Rectal smooth muscle tissue (tissue), 1 donor: ENCODE measurements around the gene XYLT1.

ENCODE experiments used
- H3K27ac ChIP-seq: one replicate; pipeline ENCODE4 v1.7.0; 2013; ENCODE audit warnings: low read depth, low read length, inconsistent platforms
- H3K27me3 ChIP-seq: one replicate; pipeline ENCODE4 v1.7.0; 2013; ENCODE audit warnings: low read length; ENCODE audit not compliant: control insufficient read depth, insufficient read depth
- H3K36me3 ChIP-seq: one replicate; pipeline ENCODE4 v1.7.0; 2013; ENCODE audit warnings: low read length; ENCODE audit not compliant: control insufficient read depth, insufficient read depth
- H3K4me1 ChIP-seq: one replicate; pipeline ENCODE4 v1.7.0; 2013; ENCODE audit warnings: low read length; ENCODE audit not compliant: control insufficient read depth, insufficient read depth
- H3K4me3 ChIP-seq: one replicate; pipeline ENCODE4 v1.7.0; 2013; ENCODE audit warnings: low read length
- H3K9ac ChIP-seq: one replicate; pipeline ENCODE4 v1.7.0; 2013; ENCODE audit warnings: low read length

XYLT1 gene

GRCh38 chr16:17432901-17433576, 37.7 kb downstream of the XYLT1 start:
- Histone ChIP-seq H3K4me1 (peaks cover 4% of the 10 kb centered on the region), H3K27me3 (no peaks in the 10 kb centered on the region), H3K36me3 (no peaks in the 10 kb centered on the region), H3K27ac (no peak overlapping the region), H3K9ac (no peak overlapping the region), H3K4me3 (no peak overlapping the region)

GRCh38 chr16:17431968-17432625, 38.7 kb downstream of the XYLT1 start:
- H3K4me1 ChIP-seq = no peaks in the 10 kb centered on the region

GRCh38 chr16:17431012-17431411, 39.7 kb downstream of the XYLT1 start:
- Histone ChIP-seq H3K27ac (no peak overlapping the region), H3K27me3 (no peaks in the 10 kb centered on the region), H3K4me3 (no peak overlapping the region), H3K4me1 (no peaks in the 10 kb centered on the region), H3K9ac (no peak overlapping the region), H3K36me3 (no peaks in the 10 kb centered on the region)

More at GRCh38 chr16:17431968-17432625, 38.7 kb downstream of the XYLT1 start:
- Histone ChIP-seq H3K27me3 (no peaks in the 10 kb centered on the region), H3K9ac (no peak overlapping the region), H3K27ac (no peak overlapping the region), H3K36me3 (no peaks in the 10 kb centered on the region), H3K4me3 (no peak overlapping the region)

- H3K27ac ChIP-seq = no peak overlapping the region
- no peak overlapping the region for H3K9ac ChIP-seq
- no peaks in the 10 kb centered on the region for H3K27me3 ChIP-seq
- no peak overlapping the region for H3K4me3 ChIP-seq
- no peaks in the 10 kb centered on the region for H3K4me1 ChIP-seq
- no peaks in the 10 kb centered on the region for H3K36me3 ChIP-seq
Observed at GRCh38 chr16:17426451-17426850, 44.3 kb downstream of the XYLT1 start.

GRCh38 chr16:17424771-17425170, 46.0 kb downstream of the XYLT1 start:
- no peaks in the 10 kb centered on the region for H3K4me1 ChIP-seq
- H3K4me3 ChIP-seq = no peak overlapping the region
- no peaks in the 10 kb centered on the region for H3K36me3 ChIP-seq
- no peaks in the 10 kb centered on the region for H3K27me3 ChIP-seq
- no peak overlapping the region for H3K27ac ChIP-seq
- no peak overlapping the region for H3K9ac ChIP-seq

GRCh38 chr16:17423221-17423620, 47.5 kb downstream of the XYLT1 start:
- Histone ChIP-seq H3K9ac (no peak overlapping the region), H3K27ac (no peak overlapping the region), H3K27me3 (no peaks in the 10 kb centered on the region), H3K36me3 (no peaks in the 10 kb centered on the region), H3K4me3 (no peak overlapping the region), H3K4me1 (no peaks in the 10 kb centered on the region)

GRCh38 chr16:17420816-17421215, 49.9 kb downstream of the XYLT1 start:
- H3K27me3 ChIP-seq = no peaks in the 10 kb centered on the region
- H3K9ac ChIP-seq = no peak overlapping the region
- H3K4me3 ChIP-seq = no peak overlapping the region
- H3K27ac ChIP-seq = no peak overlapping the region
- peaks cover 6% of the 10 kb centered on the region for H3K4me1 ChIP-seq
- no peaks in the 10 kb centered on the region for H3K36me3 ChIP-seq

- Histone ChIP-seq H3K4me3 (no peak overlapping the region), H3K27me3 (no peaks in the 10 kb centered on the region), H3K27ac (no peak overlapping the region), H3K4me1 (peaks cover 6% of the 10 kb centered on the region), H3K36me3 (no peaks in the 10 kb centered on the region), H3K9ac (no peak overlapping the region)
Observed at GRCh38 chr16:17419266-17419665, 51.5 kb downstream of the XYLT1 start.

GRCh38 chr16:17417740-17418139, 53.0 kb downstream of the XYLT1 start:
- H3K36me3 ChIP-seq = no peaks in the 10 kb centered on the region
- no peaks in the 10 kb centered on the region for H3K27me3 ChIP-seq
- H3K4me3 ChIP-seq = no peak overlapping the region
- no peak overlapping the region for H3K27ac ChIP-seq
- H3K4me1 ChIP-seq = peaks cover 6% of the 10 kb centered on the region
- H3K9ac ChIP-seq = no peak overlapping the region

GRCh38 chr16:17416461-17417311, 54.1 kb downstream of the XYLT1 start:
- H3K4me1 ChIP-seq = peaks cover 8% of the 10 kb centered on the region
- peak overlapping the region; percentile 46 for H3K4me3 ChIP-seq
- peak overlapping the region; percentile 28 for H3K27ac ChIP-seq
- H3K27me3 ChIP-seq = no peaks in the 10 kb centered on the region
- H3K9ac ChIP-seq = no peak overlapping the region
- H3K36me3 ChIP-seq = no peaks in the 10 kb centered on the region

- Histone ChIP-seq H3K27me3 (no peaks in the 10 kb centered on the region), H3K9ac (no peak overlapping the region), H3K4me1 (peaks cover 11% of the 10 kb centered on the region), H3K27ac (no peak overlapping the region), H3K4me3 (no peak overlapping the region), H3K36me3 (no peaks in the 10 kb centered on the region)
Observed at GRCh38 chr16:17414916-17415315, 55.8 kb downstream of the XYLT1 start.

- Histone ChIP-seq H3K9ac (no peak overlapping the region), H3K27me3 (no peaks in the 10 kb centered on the region), H3K36me3 (no peaks in the 10 kb centered on the region), H3K27ac (no peak overlapping the region), H3K4me3 (no peak overlapping the region), H3K4me1 (peaks cover 11% of the 10 kb centered on the region)
Observed at GRCh38 chr16:17414421-17414820, 56.3 kb downstream of the XYLT1 start.
